Stimulated activated CD4-positive, alpha-beta T cell treated with anti-CD3 and anti-CD28 coated beads, Interleukin-4, amount 100 ng/mL, for 1 hour (primary cell): ENCODE data around the gene GTPBP3.
A peak's percentile ranks its signal among the peaks of the same experiment; 100 is the strongest.

Experiments
- DNase-seq: peaks from one replicate; pipeline ENCODE4 v3.0.0-alpha.2; 2020

Gene GTPBP3

GRCh38 chr19:17309965-17310461 lies 27.3 kb upstream of the GTPBP3 start:
- DNase-seq: no peak

GRCh38 chr19:17311455-17312188 lies 25.7 kb upstream of the GTPBP3 start:
- DNase-seq: no peak

- no peak for DNase-seq
Measured at GRCh38 chr19:17312189-17313113, 24.9 kb upstream of the GTPBP3 start.

GRCh38 chr19:17314007-17314593 lies 23.3 kb upstream of the GTPBP3 start:
- no peak for DNase-seq

GRCh38 chr19:17318966-17319365 lies 18.4 kb upstream of the GTPBP3 start:
- DNase-seq: no peak

GRCh38 chr19:17319473-17320238 lies 17.7 kb upstream of the GTPBP3 start:
- DNase-seq: no peak

GRCh38 chr19:17320435-17320834 lies 16.9 kb upstream of the GTPBP3 start:
- no peak for DNase-seq

- no peak for DNase-seq
Measured at GRCh38 chr19:17321655-17322489, 15.5 kb upstream of the GTPBP3 start.

GRCh38 chr19:17322854-17323253 lies 14.5 kb upstream of the GTPBP3 start:
- DNase-seq: no peak

- no peak for DNase-seq
Measured at GRCh38 chr19:17323300-17323963, 13.9 kb upstream of the GTPBP3 start.

- DNase-seq: no peak
Measured at GRCh38 chr19:17323964-17324332, 13.4 kb upstream of the GTPBP3 start.

GRCh38 chr19:17324357-17325114 lies 12.8 kb upstream of the GTPBP3 start:
- no peak for DNase-seq

- no peak for DNase-seq
Measured at GRCh38 chr19:17325133-17325532, 12.2 kb upstream of the GTPBP3 start.

- no peak for DNase-seq
Measured at GRCh38 chr19:17325881-17326594, 11.3 kb upstream of the GTPBP3 start.

GRCh38 chr19:17326595-17326966 lies 10.8 kb upstream of the GTPBP3 start:
- no peak for DNase-seq

- no peak for DNase-seq
Measured at GRCh38 chr19:17327068-17327653, 10.2 kb upstream of the GTPBP3 start.

GRCh38 chr19:17327654-17328516 lies 9.5 kb upstream of the GTPBP3 start:
- peak; percentile 66 for DNase-seq
